ENCODE results near the gene RAB19. TPM values are rescaled to one million over a fixed set of nuclear protein-coding genes. Genes with fewer than 3 reads are reported as not detected.

The RAB19 gene
- total and polyA plus RNA-seq, 5 experiments from 2014 or later = 5.2 to 7.0 (median 6.5) TPM

- POLR2A ChIA-PET = no interaction called here
- no peaks in the 10 kb centered on the region for H3K27me3 Mint-ChIP-seq
- DNase-seq (no peak), ATAC-seq (no peak)
- H3K36me3 Mint-ChIP-seq = peaks cover 8 to 94% (median 10%) of the 10 kb centered on the region in 3 donors
- H3K4me3 Mint-ChIP-seq = no peak overlapping the region
- peak overlapping the region in 4 of 10 donors; percentile 11 to 68 (median 26) for H3K27ac Mint-ChIP-seq
- H3K9me3 Mint-ChIP-seq = no peaks in the 10 kb centered on the region
- H3K4me1 Mint-ChIP-seq = peaks cover 12 to 33% (median 27%) of the 10 kb centered on the region in 4 donors
Observed at GRCh38 chr7:140458916-140459315, 55.1 kb downstream of the RAB19 start.

- H3K4me3 Mint-ChIP-seq = no peak overlapping the region
Observed at GRCh38 chr7:140463111-140463510, 59.3 kb downstream of the RAB19 start.

GRCh38 chr7:140475747-140476333, 72.0 kb downstream of the RAB19 start:
- Mint-ChIP-seq H3K27ac (peak overlapping the region in 9 of 10 donors; percentile 38 to 97 (median 90)), H3K4me1 (peaks cover 19 to 48% (median 46%) of the 10 kb centered on the region in 4 donors), H3K36me3 (peaks cover 0 to 22% (median 0%) of the 10 kb centered on the region in 3 donors), H3K4me3 (peak overlapping the region; percentile 34 to 99 (median 93)), H3K9me3 (no peaks in the 10 kb centered on the region), H3K27me3 (no peaks in the 10 kb centered on the region)
- peak; percentile 14 to 76 (median 46) for DNase-seq
- ATAC-seq = no peak
- POLR2A ChIA-PET = interaction anchor here (0.7 to 4.3 kb wide), 4 partner anchors 13 to 967 kb away, joined by 3 to 43 read pairs (median 8); no protein-coding TSS in a partner anchor

More at GRCh38 chr7:140463111-140463510, 59.3 kb downstream of the RAB19 start:
- DNase-seq (no peak), ATAC-seq (no peak)
- Mint-ChIP-seq H3K36me3 (peaks cover 0 to 88% (median 7%) of the 10 kb centered on the region in 3 donors), H3K4me1 (peaks cover 9 to 40% (median 16%) of the 10 kb centered on the region in 4 donors), H3K27me3 (no peaks in the 10 kb centered on the region), H3K9me3 (no peaks in the 10 kb centered on the region), H3K27ac (peak overlapping the region in 1 of 10 donors; percentile 12)
- POLR2A ChIA-PET = no interaction called here

GRCh38 chr7:140476698-140477261, 72.9 kb downstream of the RAB19 start:
- Mint-ChIP-seq H3K27me3 (no peaks in the 10 kb centered on the region), H3K27ac (peak overlapping the region; percentile 45 to 99 (median 96)), H3K4me3 (peak overlapping the region; percentile 92 to 99 (median 95)), H3K4me1 (peaks cover 17 to 44% (median 41%) of the 10 kb centered on the region in 4 donors), H3K9me3 (no peaks in the 10 kb centered on the region), H3K36me3 (peaks cover 0 to 14% (median 0%) of the 10 kb centered on the region in 3 donors)
- POLR2A ChIA-PET = interaction anchor here (0.6 to 4.3 kb wide), 10 partner anchors 12 to 1328 kb away, joined by 3 to 43 read pairs (median 4); partner anchors contain the start of gene PARP12
- ATAC-seq (no peak), DNase-seq (no peak)

Other genes starting within 250 kb of the RAB19 start
- 10 to 100 TPM; 60.7 to 65.4 TPM for gene KDM7A, start 227.1 kb upstream of the RAB19 start, total RNA-seq
- 1 to 10 TPM; 3.5 to 4.4 (median 4.3) TPM for gene KDM7A, start 227.1 kb upstream of the RAB19 start, polyA plus RNA-seq
- 10 to 100 TPM; 32.7 to 38.3 TPM for gene SLC37A3, start 5.5 kb upstream of the RAB19 start, total RNA-seq
- 1 to 10 TPM; 7.3 to 9.6 (median 8.6) TPM for gene SLC37A3, start 5.5 kb upstream of the RAB19 start, polyA plus RNA-seq
- 100 to 1,000 TPM; 142 to 143 TPM for gene MKRN1, start 75.4 kb downstream of the RAB19 start, total RNA-seq
- 100 to 1,000 TPM in 2 of 3 donors, 10 to 100 TPM in 1; 92.6 to 141 (median 109) TPM for gene MKRN1, start 75.4 kb downstream of the RAB19 start, polyA plus RNA-seq
- gene DENND2A, start 236.8 kb downstream of the RAB19 start, total RNA-seq = under 1 TPM in 1 of 2 experiments, not detected in 1; 0.10 TPM
- gene DENND2A, start 236.8 kb downstream of the RAB19 start, polyA plus RNA-seq = not detected